Measurements from ENCODE around the gene COQ8B. TPM values are rescaled to one million over a fixed set of nuclear protein-coding genes. Genes with fewer than 3 reads are reported as not detected.
A peak's percentile ranks its signal among the peaks of the same experiment; 100 is the strongest.

Gene COQ8B
- total and polyA plus RNA-seq, 10 donors = 18.4 to 40.2 (median 32.6) TPM

- Histone ChIP-seq H3K4me1 (peaks cover 0 to 12% (median 7%) of the 10 kb centered on the region in 6 donors), H3K36me3 (peaks cover 0 to 86% (median 53%) of the 10 kb centered on the region in 6 donors), H3K9me3 (no peaks in the 10 kb centered on the region), H3K4me3 (no peak overlapping the region), H3K27ac (no peak overlapping the region), H3K27me3 (replicated peaks in 1 of 7) (no peaks in the 10 kb centered on the region)
- WGBS, 5 donors = 77 to 92% (median 87%) methylated on average over 12 to 16 of the region's 16 CpGs
- no peak for DNase-seq
- TF ChIP-seq POLR2AphosphoS5 (IDR thresholded peaks at IDR 0.05) = peak in 2 of 3 donors; percentile 5 to 39
- TF ChIP-seq CTCF (IDR thresholded peaks at IDR 0.05 in 8 of 11, conservative IDR thresholded peaks at IDR 0.05 in 3 of 11) = no peak
- intact Hi-C loops (cut with DNase I; ENCODE audit: low total_unique reads) = no loop called here
Observed at GRCh38 chr19:40739871-40740703, 23.4 kb upstream of the COQ8B start.

GRCh38 chr19:40739030-40739839, 22.5 kb upstream of the COQ8B start:
- no peaks in the 10 kb centered on the region for H3K27me3 ChIP-seq (replicated peaks in 1 of 7)
- H3K4me1 ChIP-seq = peaks cover 0 to 3% (median under 1%) of the 10 kb centered on the region in 6 donors
- H3K36me3 ChIP-seq = peaks cover 0 to 94% (median 60%) of the 10 kb centered on the region in 6 donors
- DNase-seq = no peak
- H3K9me3 ChIP-seq = no peaks in the 10 kb centered on the region
- peak in 2 of 3 donors; percentile 15 to 71 for TF ChIP-seq POLR2AphosphoS5 (IDR thresholded peaks at IDR 0.05)
- no peak for TF ChIP-seq POLR2A (IDR thresholded peaks at IDR 0.05)
- H3K27ac ChIP-seq = no peak overlapping the region
- intact Hi-C loops (cut with DNase I; ENCODE audit: low total_unique reads) = no loop called here
- no peak overlapping the region for H3K4me3 ChIP-seq
- 79 to 87% (median 84%) methylated on average over 21 to 22 of the region's 22 CpGs for WGBS, 5 donors

- H3K36me3 ChIP-seq = peaks cover 0 to 99% (median 78%) of the 10 kb centered on the region in 6 donors
- H3K9me3 ChIP-seq = no peaks in the 10 kb centered on the region
- no peak for DNase-seq
- H3K27ac ChIP-seq = no peak overlapping the region
- H3K4me3 ChIP-seq = no peak overlapping the region
- intact Hi-C loops (cut with DNase I; ENCODE audit: low total_unique reads) = no loop called here
- TF ChIP-seq POLR2AphosphoS5 (IDR thresholded peaks at IDR 0.05) (peak in 1 of 3 donors; percentile 41), CTCF (IDR thresholded peaks at IDR 0.05 in 8 of 11, conservative IDR thresholded peaks at IDR 0.05 in 3 of 11) (no peak)
- peaks cover 0 to 4% (median 0%) of the 10 kb centered on the region in 6 donors for H3K4me1 ChIP-seq
- no peaks in the 10 kb centered on the region for H3K27me3 ChIP-seq (replicated peaks in 1 of 7)
- 90 to 94% (median 91%) methylated on average over 7 to 9 of the region's 9 CpGs for WGBS, 5 donors
Observed at GRCh38 chr19:40737102-40737644, 20.5 kb upstream of the COQ8B start.

GRCh38 chr19:40736661-40737060, 20.0 kb upstream of the COQ8B start:
- WGBS, 5 donors = 87 to 98% (median 88%) methylated on average over 8 to 9 of the region's 9 CpGs
- Histone ChIP-seq H3K27ac (no peak overlapping the region), H3K9me3 (no peaks in the 10 kb centered on the region), H3K27me3 (replicated peaks in 1 of 7) (no peaks in the 10 kb centered on the region), H3K4me1 (peaks cover 0 to 4% (median 0%) of the 10 kb centered on the region in 6 donors), H3K36me3 (peaks cover 0 to 100% (median 82%) of the 10 kb centered on the region in 6 donors), H3K4me3 (no peak overlapping the region)
- intact Hi-C loops (cut with DNase I; ENCODE audit: low total_unique reads) = no loop called here
- no peak for TF ChIP-seq CTCF (IDR thresholded peaks at IDR 0.05 in 8 of 11, conservative IDR thresholded peaks at IDR 0.05 in 3 of 11)
- no peak for TF ChIP-seq POLR2AphosphoS5 (IDR thresholded peaks at IDR 0.05)
- TF ChIP-seq POLR2A (IDR thresholded peaks at IDR 0.05) = no peak
- no peak for DNase-seq
